GM23338 (cell line): ENCODE results near the gene IFRD1. TPM values are rescaled to one million over a fixed set of nuclear protein-coding genes. Genes with fewer than 3 reads are reported as not detected.
A peak's percentile ranks its signal among the peaks of the same experiment; 100 is the strongest.

Source experiments
- ATAC-seq: fragments of 200-7000 bp; cut with Tn5 transposase; 3 replicates; pipeline ENCODE4 v1.9.1; 2020
- DNase-seq: peaks from one replicate; pipeline ENCODE4 v3.0.0-alpha.2; 2015; ENCODE audit warnings: low spot score
- H2AFZ ChIP-seq: fragments of 200-600 bp; sonication (generic); 2 replicates; pipeline ENCODE4 v1.8.0; 2016; ENCODE audit warnings: antibody characterized with exemption, mild to moderate bottlenecking, moderate library complexity
- H3F3A ChIP-seq: fragments of 200-600 bp; sonication (generic); replicated peaks from 2 replicates; pipeline ENCODE4 v1.8.0; 2017; ENCODE audit warnings: antibody characterized with exemption, mixed run types, low read depth
- H3K27ac ChIP-seq: fragments of 200-600 bp; sonication (generic); 2 replicates; pipeline ENCODE4 v1.6.1; 2016; ENCODE audit warnings: low read depth
- H3K27me3 ChIP-seq: fragments of 200-600 bp; sonication (generic); 2 replicates; pipeline ENCODE4 v1.8.0; 2016; ENCODE audit warnings: mild to moderate bottlenecking, mixed run types, moderate library complexity; ENCODE audit not compliant: insufficient read depth
- H3K36me3 ChIP-seq: fragments of 200-600 bp; sonication (generic); 2 replicates; pipeline ENCODE4 v1.8.0; 2016; ENCODE audit warnings: mild to moderate bottlenecking; ENCODE audit not compliant: insufficient read depth
- H3K4me1 ChIP-seq: fragments of 200-600 bp; sonication (generic); 2 replicates; pipeline ENCODE4 v1.8.0; 2016; ENCODE audit warnings: mild to moderate bottlenecking, moderate library complexity; ENCODE audit not compliant: insufficient read depth
- H3K4me2 ChIP-seq: fragments of 200-600 bp; sonication (generic); 2 replicates; pipeline ENCODE4 v1.7.1; 2017; ENCODE audit warnings: mixed run types
- H3K4me3 ChIP-seq: fragments of 200-600 bp; sonication (generic); 2 replicates; pipeline ENCODE4 v1.6.1; 2016; ENCODE audit warnings: mixed run types
- H3K79me2 ChIP-seq: fragments of 200-600 bp; sonication (generic); replicated peaks from 2 replicates; pipeline ENCODE4 v1.8.0; 2017; ENCODE audit warnings: mild to moderate bottlenecking; ENCODE audit not compliant: insufficient read depth
- H3K9me2 ChIP-seq: fragments of 200-600 bp; sonication (generic); 2 replicates; pipeline ENCODE4 v1.8.0; 2017; ENCODE audit not compliant: insufficient read depth
- H4K20me1 ChIP-seq: fragments of 200-600 bp; sonication (generic); replicated peaks from 2 replicates; pipeline ENCODE4 v1.8.0; 2017; ENCODE audit warnings: mild to moderate bottlenecking; ENCODE audit not compliant: insufficient read depth
- H3K27ac Mint-ChIP-seq: 2 replicates; pipeline ENCODE4 v1.8.0; 2020; ENCODE audit warnings: inconsistent platforms, mild to moderate bottlenecking, moderate library complexity, mixed read lengths
- H3K27me3 Mint-ChIP-seq: 3 replicates; pipeline ENCODE4 v1.8.0; 2022; ENCODE audit warnings: low read depth, mild to moderate bottlenecking, moderate library complexity, mixed read lengths, inconsistent platforms; ENCODE audit not compliant: insufficient read depth, poor library complexity
- H3K36me3 Mint-ChIP-seq: 3 replicates; pipeline ENCODE4 v1.8.0; 2021; ENCODE audit warnings: low read depth, mild to moderate bottlenecking, inconsistent platforms, moderate library complexity, mixed read lengths
- H3K4me1 Mint-ChIP-seq: 3 replicates; pipeline ENCODE4 v1.8.0; 2020; ENCODE audit warnings: mild to moderate bottlenecking, inconsistent platforms, mixed read lengths
- H3K4me3 Mint-ChIP-seq: 3 replicates; pipeline ENCODE4 v1.8.0; 2021; ENCODE audit warnings: moderate library complexity, mild to moderate bottlenecking, inconsistent platforms, mixed read lengths
- H3K9me3 Mint-ChIP-seq: 3 replicates; pipeline ENCODE4 v1.8.0; 2020; ENCODE audit warnings: moderate library complexity, mild to moderate bottlenecking, inconsistent platforms, mixed read lengths
- CTCF ChIP-seq, 2 experiments: fragments of 200-600 bp in 1 of 2; sonication (generic) in 1 of 2; conservative IDR thresholded peaks; 2 replicates each; pipeline versions ENCODE4 v1.5.1 to v1.6.1; 2016 to 2017; ENCODE audit warnings: antibody characterized with exemption in 2 of 2, low read depth in 2 of 2, mild to moderate bottlenecking in 2 of 2, moderate library complexity in 1 of 2
- JUNB ChIP-seq: IDR thresholded peaks from one replicate; pipeline ENCODE4 v1.6.1; 2016; ENCODE audit warnings: antibody characterized with exemption; ENCODE audit not compliant: unreplicated experiment
- NANOG ChIP-seq: IDR thresholded peaks from 2 replicates; pipeline ENCODE4 v1.6.1; 2016; ENCODE audit warnings: antibody characterized with exemption, borderline replicate concordance
- REST ChIP-seq: IDR thresholded peaks from one replicate; pipeline ENCODE4 v1.6.1; 2018; ENCODE audit warnings: antibody characterized with exemption; ENCODE audit not compliant: unreplicated experiment
- STAT1 ChIP-seq: IDR thresholded peaks from one replicate; pipeline ENCODE4 v1.6.1; 2016; ENCODE audit warnings: antibody characterized with exemption; ENCODE audit not compliant: unreplicated experiment
- ZNF114 ChIP-seq: fragments of 250-450 bp; sonication (Bioruptor Pico); IDR thresholded peaks from 2 replicates; pipeline ENCODE4 v1.5.0; 2020; ENCODE audit warnings: mild to moderate bottlenecking, moderate library complexity
- ZNF331 ChIP-seq: fragments of 250-450 bp; sonication (Bioruptor Pico); IDR thresholded peaks from 2 replicates; pipeline ENCODE4 v1.5.0; 2020; ENCODE audit warnings: low read depth, mild to moderate bottlenecking, moderate library complexity
- polyA plus RNA-seq: library from polyadenylated mRNA; unstranded; fragments of >200 nt; fragmentation: Nextera tagmentation; extraction: Ambion mirVana; gene quantifications from 2 replicates; pipeline ENCODE4 v1.2.1, GENCODE V29; 2016
- total RNA-seq: library from RNA; depleted of rRNA; stranded (reverse); fragments of >200 nt; shearing (Covaris generic); gene quantifications from 2 replicates; pipeline ENCODE4 v1.2.3, GENCODE V29; 2014

IFRD1 gene
- total and polyA plus RNA-seq, 2 experiments from 2014 or later, result 69.6 to 73.6 TPM

- TF ChIP-seq STAT1, result no peak
- TF ChIP-seq CTCF (conservative IDR thresholded peaks at IDR 0.05; ENCODE audit: low read depth in 2 of 2), result no peak
- TF ChIP-seq JUNB, result no peak
- TF ChIP-seq NANOG, result no peak
Observed at GRCh38 chr7:112481121-112481736, 31.0 kb downstream of the IFRD1 start (continued).

GRCh38 chr7:112481833-112482670 lies 31.8 kb downstream of the IFRD1 start:
- H3K27me3 ChIP-seq, result no peaks in the 10 kb centered on the region
- ATAC-seq (peak; percentile 58), DNase-seq (peak; percentile 46)
- no peak overlapping the region for H3K27ac ChIP-seq
- no peaks in the 10 kb centered on the region for H4K20me1 ChIP-seq
- no peak overlapping the region for H2AFZ ChIP-seq
- H3K9me2 ChIP-seq, result no peaks in the 10 kb centered on the region; the same call in 1 of the 2 replicates
- Mint-ChIP-seq H3K4me1 (peaks cover 9% of the 10 kb centered on the region), H3K4me3 (no peak overlapping the region), H3K27me3 (peaks cover 5% of the 10 kb centered on the region), H3K27ac (no peak overlapping the region; the same call in 1 of the 2 replicates), H3K36me3 (peaks cover 7% of the 10 kb centered on the region; the same call in 1 of the 3 replicates), H3K9me3 (no peaks in the 10 kb centered on the region)
- H3K79me2 ChIP-seq, result no peaks in the 10 kb centered on the region
- no peak overlapping the region for H3K4me3 ChIP-seq
- H3K4me2 ChIP-seq, result no peak overlapping the region
- TF ChIP-seq STAT1 (no peak), ZNF331 (CRISPR knock-in tag) (no peak), JUNB (no peak), ZNF114 (CRISPR knock-in tag) (no peak), REST (no peak)
- H3K36me3 ChIP-seq, result no peaks in the 10 kb centered on the region
- no peaks in the 10 kb centered on the region for H3F3A ChIP-seq
- peaks cover 6% of the 10 kb centered on the region; the same call in 1 of the 2 replicates for H3K4me1 ChIP-seq
